Stimulated activated memory B cell treated with anti-CD40 and anti-IgM and Interleukin-4, amounts not matched to agents 10 μg/mL and 1 μg/mL and 100 μg/mL, for 72 hours (primary cell): ENCODE results near the gene ENTPD8.
A peak's percentile ranks its signal among the peaks of the same experiment; 100 is the strongest.
"Not testable (repeated sequence)": the region's sequence is repeated elsewhere in the genome, so short reads cannot be mapped to it uniquely, and the experiment has no call there.

ENCODE experiments used
- ATAC-seq: fragments of 150-1000 bp; cut with Tn5 transposase; 2 replicates; pipeline ENCODE4 v1.10.0; 2021
- H3K27ac Mint-ChIP-seq: one replicate; pipeline ENCODE4 v1.8.0; 2022; ENCODE audit warnings: mild to moderate bottlenecking, mixed read lengths
- H3K27me3 Mint-ChIP-seq: one replicate; pipeline ENCODE4 v1.8.0; 2022; ENCODE audit warnings: mixed read lengths
- H3K36me3 Mint-ChIP-seq: one replicate; pipeline ENCODE4 v1.8.0; 2022; ENCODE audit warnings: mixed read lengths
- H3K4me1 Mint-ChIP-seq: one replicate; pipeline ENCODE4 v1.8.0; 2022; ENCODE audit warnings: mixed read lengths
- H3K4me3 Mint-ChIP-seq: one replicate; pipeline ENCODE4 v1.8.0; 2022; ENCODE audit warnings: mild to moderate bottlenecking, moderate library complexity, mixed read lengths
- H3K9me3 Mint-ChIP-seq: one replicate; pipeline ENCODE4 v1.8.0; 2022; ENCODE audit warnings: mixed read lengths

Gene ENTPD8

DNA sequence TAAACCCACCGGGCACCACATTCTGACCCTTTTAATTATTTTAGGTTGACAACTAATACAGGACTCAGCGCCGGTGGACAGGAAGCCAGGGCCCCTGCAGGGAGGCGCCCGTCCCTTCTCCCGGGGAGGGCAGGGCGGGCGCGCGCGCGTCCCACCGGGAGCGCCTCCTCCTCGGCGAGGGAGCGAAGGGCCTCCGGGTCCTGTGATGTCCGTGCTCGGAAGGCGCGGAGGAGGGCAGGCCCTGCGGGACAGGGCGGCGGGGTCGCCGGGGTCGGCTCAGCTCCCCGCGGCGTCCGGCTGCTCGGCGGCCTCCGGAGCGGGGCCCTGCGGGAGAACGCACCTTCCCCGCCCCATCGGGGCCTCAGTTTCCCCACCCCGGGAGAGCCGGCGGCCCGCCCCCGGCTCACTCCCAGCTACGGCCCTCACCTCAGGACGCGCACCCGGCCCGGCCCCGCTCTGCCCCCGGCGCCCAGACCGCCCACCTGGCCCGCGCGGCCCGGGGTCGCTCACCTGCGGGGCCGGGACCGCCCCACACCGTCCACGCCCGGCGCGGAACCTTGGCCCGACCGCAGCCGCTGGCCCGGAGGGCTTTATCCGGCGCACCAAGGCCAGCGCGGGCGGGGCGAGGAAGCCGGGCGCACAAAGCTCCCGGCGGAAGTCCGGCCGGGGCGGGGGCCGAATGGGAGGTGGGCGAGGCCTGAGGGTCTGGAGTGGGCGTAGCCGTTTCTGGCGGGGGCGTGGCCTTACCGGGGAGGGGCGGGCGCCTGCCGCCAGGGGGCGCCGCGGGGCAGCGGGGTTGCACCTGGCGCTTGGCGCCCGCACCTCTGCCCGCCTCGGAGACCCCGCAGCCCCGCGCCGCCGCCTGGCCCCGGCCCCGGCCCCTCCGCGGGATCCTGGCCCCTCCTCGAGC lies 18.3 kb downstream of the ENTPD8 start, which contains the start of the genes EXD3 and NOXA1:
TSS of gene EXD3 (minus strand) at position 559 of the 910 bp plus-strand sequence. CDS start 27,805 bp downstream, outside the sequence.
TSS of gene NOXA1 (plus strand) at position 790 of the 910 bp plus-strand sequence. CDS start 137 bp downstream, outside the sequence.
- Mint-ChIP-seq H3K9me3 (no peaks in the 10 kb centered on the region), H3K27ac (peak within 1 kb of the TSS; percentile 63), H3K27me3 (no peaks in the 10 kb centered on the region), H3K36me3 (no peaks in the 10 kb centered on the region), H3K4me3 (peak within 1 kb of the TSS; percentile 82), H3K4me1 (peaks cover 12% of the 10 kb centered on the region)
- peak; percentile 93 for ATAC-seq

DNA sequence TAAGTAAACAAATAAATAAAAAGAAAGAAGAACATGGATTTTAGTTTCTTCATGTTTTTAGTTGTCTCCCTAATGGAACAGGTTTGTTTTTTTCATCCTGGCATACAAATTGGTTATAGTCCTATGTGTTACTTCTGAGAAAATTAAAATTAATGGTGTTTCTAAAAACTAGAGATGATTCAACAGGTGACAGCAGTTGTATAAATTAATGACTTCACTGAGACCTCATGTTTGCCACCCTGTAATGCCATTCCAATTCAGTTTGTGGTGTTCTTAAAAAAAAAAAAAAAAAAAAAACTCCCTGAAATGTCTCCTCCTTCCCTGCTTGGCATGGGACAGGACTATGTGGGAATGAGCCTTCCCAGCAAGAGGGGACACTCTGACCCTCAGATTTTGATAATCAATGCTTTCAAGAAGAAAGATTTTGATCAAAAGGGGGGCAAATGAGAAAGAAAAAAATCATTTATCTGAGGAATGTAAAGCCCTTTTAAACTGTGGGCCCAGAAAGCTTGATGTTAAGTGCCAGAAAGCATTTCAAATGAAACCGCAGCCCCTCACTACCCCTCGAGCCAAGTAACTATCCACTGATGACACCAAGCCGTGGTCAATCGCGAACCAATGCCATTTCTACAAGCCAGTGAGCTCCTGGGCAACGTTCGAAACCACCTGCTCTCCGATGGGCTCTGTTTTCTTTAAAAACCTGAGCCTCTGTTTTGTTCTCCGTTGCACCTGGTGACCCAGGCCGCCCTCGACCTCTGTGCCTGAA lies 19.1 kb downstream of the ENTPD8 start:
- no peaks in the 10 kb centered on the region for H3K9me3 Mint-ChIP-seq
- peaks cover 12% of the 10 kb centered on the region for H3K4me1 Mint-ChIP-seq
- no peaks in the 10 kb centered on the region for H3K27me3 Mint-ChIP-seq
- no peak for ATAC-seq
- peak overlapping the region; percentile 63 for H3K27ac Mint-ChIP-seq
- peak overlapping the region; percentile 82 for H3K4me3 Mint-ChIP-seq
- H3K36me3 Mint-ChIP-seq = no peaks in the 10 kb centered on the region

DNA sequence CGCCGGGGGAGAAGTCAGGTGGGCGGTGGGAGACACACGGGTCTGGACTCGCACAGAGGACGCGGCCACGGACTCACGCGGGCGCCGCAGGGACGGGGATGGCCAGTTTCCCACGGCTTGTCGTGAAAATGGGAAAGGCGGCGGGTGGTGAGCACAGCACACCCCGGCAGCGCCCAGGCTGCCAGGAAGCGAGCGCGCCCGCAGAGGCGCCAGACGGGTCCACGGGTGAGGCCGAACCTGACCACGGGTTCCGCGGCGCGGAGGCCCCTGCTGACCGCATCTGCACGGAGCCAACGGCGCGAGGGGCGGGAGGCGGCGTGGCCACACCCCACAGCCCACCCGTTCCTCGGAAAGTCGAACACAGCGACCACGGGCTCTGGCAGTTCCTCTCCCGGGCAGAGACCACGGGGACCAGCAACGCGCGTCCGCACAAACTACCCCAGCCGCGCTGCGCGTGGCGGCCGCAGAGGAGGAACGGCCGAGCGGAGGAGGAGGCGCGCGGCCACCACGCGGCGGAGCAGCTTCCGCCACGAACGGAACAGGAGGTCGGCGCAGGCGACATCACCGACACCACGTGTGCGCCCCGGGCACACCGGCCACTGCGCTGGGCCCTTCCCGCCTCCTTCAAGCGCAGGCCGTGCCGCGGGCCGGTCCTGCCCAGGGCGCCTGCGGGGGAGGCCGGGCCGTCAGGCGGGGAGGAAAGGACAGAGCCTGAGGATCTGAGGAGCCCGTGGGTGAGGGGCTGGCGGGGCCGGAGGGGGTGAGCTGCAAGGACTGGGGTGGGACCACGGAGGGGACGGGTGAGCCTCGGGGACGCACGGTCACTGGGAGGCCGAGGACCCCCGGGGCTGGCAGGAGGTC lies 23.8 kb downstream of the ENTPD8 start:
- Mint-ChIP-seq H3K27ac (no peak overlapping the region), H3K9me3 (no peaks in the 10 kb centered on the region), H3K4me1 (peaks cover 22% of the 10 kb centered on the region), H3K4me3 (peak overlapping the region; percentile 58), H3K36me3 (no peaks in the 10 kb centered on the region), H3K27me3 (no peaks in the 10 kb centered on the region)
- ATAC-seq = peak; percentile 67

DNA sequence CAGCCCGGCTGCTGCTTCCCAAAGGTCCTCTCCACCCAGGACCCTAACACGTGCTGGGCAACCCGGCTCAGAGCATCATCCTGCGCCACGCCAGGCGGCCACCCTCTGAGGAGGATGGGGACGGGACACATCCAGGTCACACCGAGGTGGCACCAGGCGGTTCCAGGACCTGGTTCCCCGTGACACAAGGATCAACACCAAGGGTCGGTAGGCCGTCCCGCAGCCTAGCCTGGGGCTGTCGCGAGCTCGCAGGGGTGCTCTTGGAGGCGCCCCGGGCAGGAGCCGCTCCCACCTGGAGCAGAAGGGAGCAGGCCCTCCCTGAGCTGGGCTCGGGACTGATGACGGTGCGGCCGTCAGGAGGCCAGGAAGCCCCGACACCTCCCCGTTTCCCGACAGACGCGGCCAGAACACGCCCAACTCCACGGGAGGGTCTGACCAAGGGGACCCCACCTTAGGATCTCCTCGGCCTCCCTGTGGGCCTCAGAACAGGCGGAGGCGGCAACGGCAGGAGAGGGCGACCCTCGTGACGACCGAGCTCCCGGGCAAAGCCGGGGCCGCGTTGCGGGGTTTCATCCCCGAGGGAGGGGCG lies 24.5 kb downstream of the ENTPD8 start:
- Mint-ChIP-seq H3K9me3 (no peaks in the 10 kb centered on the region), H3K27me3 (no peaks in the 10 kb centered on the region), H3K36me3 (no peaks in the 10 kb centered on the region), H3K4me1 (peaks cover 26% of the 10 kb centered on the region), H3K27ac (no peak overlapping the region), H3K4me3 (no peak overlapping the region)
- peak; percentile 16 for ATAC-seq

DNA sequence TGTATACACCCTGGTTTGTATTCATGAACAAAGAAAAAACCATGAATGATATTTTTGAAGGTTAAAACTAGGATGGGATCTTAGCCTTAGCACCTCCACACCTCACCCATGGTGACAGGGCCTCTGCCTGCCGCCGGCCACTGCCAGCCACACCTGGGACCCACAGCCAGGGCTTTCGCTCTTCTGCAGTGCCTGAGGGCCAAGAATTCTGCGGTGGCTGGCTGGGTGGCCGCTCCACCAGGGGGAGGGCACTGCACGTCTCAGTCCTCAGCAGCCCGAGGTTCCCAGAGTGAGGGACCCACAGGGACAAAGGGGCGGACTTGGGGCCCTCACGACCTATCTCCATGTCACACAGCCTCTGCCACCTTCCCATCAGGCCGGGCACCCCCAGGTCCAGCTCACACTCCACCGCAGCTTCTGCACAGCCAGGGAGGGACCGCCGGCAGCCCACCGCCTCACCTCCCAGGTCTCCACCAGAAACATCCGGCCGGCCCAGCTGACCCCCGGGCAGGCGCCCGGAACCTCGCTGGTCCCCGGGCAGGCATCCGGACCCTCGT lies 25.1 kb downstream of the ENTPD8 start:
- H3K27me3 Mint-ChIP-seq = no peaks in the 10 kb centered on the region
- H3K4me1 Mint-ChIP-seq = peaks cover 32% of the 10 kb centered on the region
- H3K9me3 Mint-ChIP-seq = no peaks in the 10 kb centered on the region
- no peak overlapping the region for H3K27ac Mint-ChIP-seq
- no peak for ATAC-seq
- H3K4me3 Mint-ChIP-seq = no peak overlapping the region
- no peaks in the 10 kb centered on the region for H3K36me3 Mint-ChIP-seq

DNA sequence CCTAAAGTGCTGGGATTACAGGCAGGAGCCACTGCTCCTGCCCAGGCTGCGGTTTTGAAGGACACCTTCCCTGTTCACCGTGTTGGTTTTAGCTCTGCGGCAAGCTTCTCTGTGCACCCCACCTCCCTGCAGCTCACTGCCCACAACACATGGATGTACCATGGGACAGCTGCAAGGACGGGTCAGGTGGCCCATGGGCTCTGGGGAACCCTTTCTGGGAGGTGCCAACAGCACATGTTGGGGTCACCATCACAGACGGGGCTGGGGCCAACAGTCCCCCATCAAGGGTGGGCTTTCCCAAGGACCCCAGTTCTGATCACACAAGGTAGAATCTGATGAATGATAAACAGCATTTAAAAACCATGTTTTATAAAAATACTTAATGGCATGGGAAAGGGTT lies 25.7 kb downstream of the ENTPD8 start:
- Mint-ChIP-seq H3K27me3 (no peaks in the 10 kb centered on the region), H3K36me3 (no peaks in the 10 kb centered on the region), H3K4me3 (no peak overlapping the region), H3K4me1 (peaks cover 32% of the 10 kb centered on the region), H3K9me3 (no peaks in the 10 kb centered on the region), H3K27ac (no peak overlapping the region)
- no peak for ATAC-seq

DNA sequence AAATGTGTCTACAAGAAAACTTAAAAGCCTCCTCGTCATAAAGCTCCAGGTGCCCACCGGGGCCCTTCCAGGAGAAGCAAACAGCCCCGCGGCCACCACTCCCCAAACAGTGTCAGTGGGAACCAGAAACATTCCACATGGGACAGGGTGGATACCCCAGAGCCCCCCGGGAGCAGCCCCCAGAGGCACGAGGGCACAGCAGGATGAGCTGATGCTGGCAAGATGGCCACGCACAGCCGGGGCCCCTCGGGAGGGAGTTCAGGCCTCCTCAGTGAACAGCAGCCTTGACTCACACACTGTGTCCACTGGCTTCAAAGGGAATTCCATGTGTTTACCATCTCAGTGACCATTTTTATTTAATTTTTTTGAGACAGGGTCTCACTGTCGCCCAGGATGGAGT lies 28.7 kb downstream of the ENTPD8 start:
- no peak overlapping the region for H3K4me3 Mint-ChIP-seq
- ATAC-seq = no peak
- no peak overlapping the region for H3K27ac Mint-ChIP-seq
- H3K36me3 Mint-ChIP-seq = no peaks in the 10 kb centered on the region
- peaks cover 10% of the 10 kb centered on the region for H3K27me3 Mint-ChIP-seq
- no peaks in the 10 kb centered on the region for H3K9me3 Mint-ChIP-seq
- peaks cover 45% of the 10 kb centered on the region for H3K4me1 Mint-ChIP-seq

DNA sequence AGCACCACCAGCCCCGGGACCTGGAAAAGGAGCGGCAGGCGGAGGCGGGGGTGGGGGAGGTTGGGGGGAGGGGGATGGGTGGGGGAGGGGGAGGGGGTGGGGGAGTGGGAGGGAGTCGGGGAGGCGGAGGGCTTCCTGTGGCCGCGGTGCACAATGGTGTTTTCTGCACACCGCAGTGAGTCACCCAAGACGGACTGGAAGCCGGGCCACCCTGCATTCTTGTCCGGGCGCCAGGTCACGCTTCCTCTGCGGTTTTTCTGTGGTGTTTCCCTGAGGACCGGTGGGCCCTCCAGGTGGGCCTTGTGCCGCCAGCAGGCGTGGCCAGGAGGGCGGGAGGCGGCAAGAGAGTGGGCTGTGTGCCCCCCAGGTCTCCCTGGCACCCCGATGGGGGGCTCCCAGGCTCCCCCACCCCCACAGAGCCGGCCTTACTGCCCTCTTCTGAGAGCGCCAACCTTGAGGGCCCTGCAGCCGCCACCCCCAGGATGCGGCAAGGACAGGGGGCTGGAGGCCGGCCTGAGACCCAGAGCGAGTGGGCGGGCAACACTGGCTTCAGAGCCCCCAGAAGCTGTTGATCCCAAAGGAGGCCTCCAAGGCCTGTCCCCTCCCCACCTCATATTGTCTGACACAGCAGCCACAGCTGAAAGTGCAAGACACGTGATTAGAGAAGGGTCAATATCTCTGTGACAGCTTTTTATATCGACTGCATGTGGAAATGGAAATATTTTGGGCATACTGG lies 29.3 kb downstream of the ENTPD8 start:
- ATAC-seq = peak; percentile 55
- H3K4me3 Mint-ChIP-seq = peak overlapping the region; percentile 52
- no peaks in the 10 kb centered on the region for H3K36me3 Mint-ChIP-seq
- peaks cover 45% of the 10 kb centered on the region for H3K4me1 Mint-ChIP-seq
- H3K9me3 Mint-ChIP-seq = no peaks in the 10 kb centered on the region
- H3K27ac Mint-ChIP-seq = no peak overlapping the region
- H3K27me3 Mint-ChIP-seq = peaks cover 15% of the 10 kb centered on the region

DNA sequence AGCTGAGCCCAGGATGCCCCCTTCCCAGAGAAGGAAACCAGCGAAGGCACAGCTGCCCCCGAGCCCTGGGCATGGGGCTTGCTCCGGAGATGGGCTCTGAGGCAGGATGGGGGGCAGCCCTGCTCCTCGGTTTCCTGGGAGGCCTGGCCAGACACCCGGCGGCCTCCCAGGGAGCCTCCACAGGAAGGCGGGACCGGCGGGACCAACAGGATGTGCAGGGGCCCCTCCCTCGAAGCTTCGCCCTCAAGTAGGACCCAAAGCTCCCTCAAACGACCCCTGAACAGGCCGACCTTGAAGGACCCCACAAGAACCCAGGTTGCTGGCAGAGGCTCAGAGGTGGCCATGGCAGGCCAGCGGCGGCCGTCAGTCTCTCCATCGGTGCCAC lies 29.9 kb downstream of the ENTPD8 start:
- Mint-ChIP-seq H3K36me3 (no peaks in the 10 kb centered on the region), H3K27ac (no peak overlapping the region), H3K4me1 (peaks cover 47% of the 10 kb centered on the region), H3K27me3 (peaks cover 16% of the 10 kb centered on the region), H3K4me3 (peak overlapping the region; percentile 18), H3K9me3 (no peaks in the 10 kb centered on the region)
- ATAC-seq = no peak

DNA sequence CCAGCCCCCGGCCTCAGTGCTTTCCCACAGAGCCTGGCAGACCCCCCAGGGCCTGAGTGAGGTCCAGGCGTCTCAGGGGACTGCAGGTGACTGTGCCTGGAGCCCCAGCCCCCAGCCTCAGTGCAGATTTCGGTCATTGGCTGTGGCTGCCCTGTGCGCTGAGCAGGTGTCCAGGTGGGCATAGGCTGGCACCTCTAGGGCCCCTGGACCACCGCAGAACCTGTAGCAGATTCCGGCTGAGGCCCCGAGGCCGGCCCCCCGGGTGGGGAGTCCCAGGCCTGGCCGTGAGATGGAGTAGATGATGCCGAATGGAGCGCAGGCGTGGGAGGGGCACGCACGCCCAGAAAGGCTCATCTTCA lies 30.3 kb downstream of the ENTPD8 start:
- no peaks in the 10 kb centered on the region for H3K36me3 Mint-ChIP-seq
- H3K27ac Mint-ChIP-seq = no peak overlapping the region
- H3K4me1 Mint-ChIP-seq = peaks cover 51% of the 10 kb centered on the region
- peaks cover 20% of the 10 kb centered on the region for H3K27me3 Mint-ChIP-seq
- H3K9me3 Mint-ChIP-seq = no peaks in the 10 kb centered on the region
- H3K4me3 Mint-ChIP-seq = no peak overlapping the region
- no peak for ATAC-seq

DNA sequence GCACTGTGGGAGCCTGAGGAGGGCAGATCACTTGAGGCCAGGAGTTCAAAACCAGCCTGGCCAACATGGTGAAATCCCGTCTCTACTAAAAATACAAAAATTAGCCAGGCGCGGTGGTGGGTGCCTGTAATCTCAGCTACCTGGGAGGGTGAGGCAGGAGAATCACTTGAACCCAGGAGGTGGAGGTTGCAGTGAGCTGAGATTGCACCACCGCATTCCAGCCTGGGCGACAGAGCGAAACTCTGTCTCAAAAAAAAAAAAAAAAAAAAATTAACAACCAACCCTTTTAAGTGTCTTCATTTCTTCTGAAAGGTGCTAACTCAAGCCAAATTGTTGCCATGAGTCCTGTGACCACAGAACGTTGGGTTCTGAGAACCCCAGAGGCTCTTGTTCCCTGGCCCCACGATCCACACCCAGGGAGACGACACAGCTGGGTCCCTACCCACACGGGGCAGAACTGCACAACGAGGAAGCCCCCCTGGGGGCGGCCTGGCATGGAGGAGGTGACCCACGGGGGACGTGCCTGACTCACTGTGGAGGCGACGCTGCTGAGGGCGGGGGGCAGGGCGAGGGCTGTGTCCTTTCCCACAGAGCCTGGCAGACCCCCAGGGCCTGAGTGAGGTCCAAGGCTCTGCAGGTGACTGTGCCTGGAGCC lies 30.8 kb downstream of the ENTPD8 start:
- not testable (repeated sequence) for H3K9me3 Mint-ChIP-seq, ATAC-seq, H3K27ac Mint-ChIP-seq, H3K36me3 Mint-ChIP-seq, H3K4me3 Mint-ChIP-seq
- peaks cover 23% of the 10 kb centered on the region for H3K27me3 Mint-ChIP-seq
- peaks cover 55% of the 10 kb centered on the region for H3K4me1 Mint-ChIP-seq

DNA sequence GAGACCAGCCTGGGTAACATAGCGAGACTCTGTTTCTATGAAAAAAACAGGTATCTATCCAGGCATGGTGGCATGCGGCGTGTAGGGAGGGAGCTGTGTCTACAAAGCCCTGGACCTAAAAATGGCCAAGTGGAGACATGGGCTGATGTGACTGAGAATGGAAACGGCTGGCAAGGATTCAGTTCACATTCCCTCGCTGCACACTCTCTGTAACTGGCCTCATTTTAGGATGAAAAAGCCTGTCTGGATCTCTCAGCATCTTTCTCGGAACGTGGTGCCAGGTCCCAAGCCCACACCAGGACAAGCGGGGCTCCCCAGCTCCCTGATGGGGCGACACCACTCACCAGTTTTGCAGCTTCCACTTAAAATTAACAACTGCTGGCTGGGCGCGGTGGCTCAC lies 31.6 kb downstream of the ENTPD8 start:
- H3K27me3 Mint-ChIP-seq = peaks cover 23% of the 10 kb centered on the region
- no peak for ATAC-seq
- H3K4me3 Mint-ChIP-seq = no peak overlapping the region
- H3K9me3 Mint-ChIP-seq = no peaks in the 10 kb centered on the region
- no peaks in the 10 kb centered on the region for H3K36me3 Mint-ChIP-seq
- H3K27ac Mint-ChIP-seq = no peak overlapping the region
- peaks cover 54% of the 10 kb centered on the region for H3K4me1 Mint-ChIP-seq

DNA sequence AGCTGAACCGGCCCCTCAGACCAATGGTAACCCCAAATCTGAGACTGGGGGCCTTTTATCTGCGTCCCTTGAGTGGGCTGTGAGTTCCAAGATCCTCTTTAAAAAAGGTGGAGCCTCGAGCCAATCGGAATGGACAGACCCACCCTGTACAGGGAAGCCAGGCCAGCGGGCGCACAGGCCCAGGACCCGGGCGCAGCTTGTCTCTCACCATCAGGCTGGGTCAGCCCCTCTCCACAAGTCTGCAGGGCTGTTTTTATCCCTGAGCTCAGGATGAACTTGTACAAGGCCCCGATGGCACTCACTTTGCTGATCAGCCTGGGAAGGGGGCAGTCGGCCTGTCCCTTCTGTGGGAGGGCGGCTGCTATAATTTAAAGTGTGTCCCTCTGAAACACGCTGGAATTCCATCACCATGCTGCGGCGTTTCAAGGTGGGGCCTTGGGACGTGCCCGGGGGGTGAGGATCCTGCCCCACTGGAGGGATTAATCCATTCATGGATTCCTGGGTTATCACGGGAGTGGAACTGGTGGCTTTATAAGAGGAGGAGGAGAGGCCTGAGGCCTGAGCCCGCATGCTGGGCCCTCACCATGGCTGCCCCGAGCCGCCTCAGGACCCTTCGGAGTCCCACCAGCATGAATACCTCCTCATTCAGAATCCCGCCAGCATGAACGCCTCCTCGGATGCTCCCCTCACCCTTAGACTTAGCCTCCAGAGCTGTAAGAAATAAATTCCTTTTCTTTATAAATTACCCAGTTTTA lies 32.3 kb downstream of the ENTPD8 start:
- peaks cover 48% of the 10 kb centered on the region for H3K4me1 Mint-ChIP-seq
- no peaks in the 10 kb centered on the region for H3K9me3 Mint-ChIP-seq
- H3K4me3 Mint-ChIP-seq = no peak overlapping the region
- H3K27me3 Mint-ChIP-seq = peaks cover 23% of the 10 kb centered on the region
- ATAC-seq = no peak
- no peak overlapping the region for H3K27ac Mint-ChIP-seq
- H3K36me3 Mint-ChIP-seq = no peaks in the 10 kb centered on the region
